Fibroblast of lung (primary cell): Measurements from ENCODE around the gene ADNP. TPM values are rescaled to one million over a fixed set of nuclear protein-coding genes. Genes with fewer than 3 reads are reported as not detected.

Experiments
- DNase-seq, 2 donors: peaks; one replicate each; pipeline versions ENCODE4 v3.0.0 to v3.0.0-alpha.2; 2010; ENCODE audit warnings: low read depth in 2 of 2
- H2AFZ ChIP-seq: 2 replicates; pipeline ENCODE4 v1.5.1; 2012; ENCODE audit warnings: low read length, control low read depth, inconsistent platforms
- H3K27ac ChIP-seq: 2 replicates; pipeline ENCODE4 v1.5.1; 2011; ENCODE audit warnings: low read length, control low read depth; ENCODE audit not compliant: insufficient read depth
- H3K27me3 ChIP-seq: 2 replicates; pipeline ENCODE4 v1.5.1; 2011; ENCODE audit warnings: mild to moderate bottlenecking, low read length; ENCODE audit not compliant: control insufficient read depth, insufficient read depth
- H3K36me3 ChIP-seq: 2 replicates; pipeline ENCODE4 v1.5.1; 2011; ENCODE audit warnings: low read length; ENCODE audit not compliant: control insufficient read depth, insufficient read depth
- H3K4me1 ChIP-seq: 2 replicates; pipeline ENCODE4 v1.5.1; 2011; ENCODE audit warnings: low read length; ENCODE audit not compliant: control insufficient read depth, insufficient read depth; ENCODE audit errors: extremely low read depth
- H3K4me2 ChIP-seq: 2 replicates; pipeline ENCODE4 v1.5.1; 2011; ENCODE audit warnings: low read length, control low read depth; ENCODE audit not compliant: insufficient read depth; ENCODE audit errors: extremely low read depth
- H3K4me3 ChIP-seq, 4 experiments: fragments of 200-600 bp in 1 of 4; sonication (generic) in 1 of 4; replicated peaks in 1 of 4; 2 replicates each; pipeline ENCODE4 v1.5.1; 2011 to 2016; ENCODE audit warnings: low read length in 4 of 4, low read depth in 3 of 4, mild to moderate bottlenecking in 3 of 4, control low read depth in 2 of 4, inconsistent platforms in 1 of 4, mixed read lengths in 1 of 4; ENCODE audit not compliant: insufficient read depth in 1 of 4; ENCODE audit errors: control extremely low read depth in 1 of 4
- H3K79me2 ChIP-seq: 2 replicates; pipeline ENCODE4 v1.5.1; 2012; ENCODE audit warnings: mild to moderate bottlenecking, low read length, inconsistent platforms; ENCODE audit not compliant: control insufficient read depth, insufficient read depth
- H3K9ac ChIP-seq: 2 replicates; pipeline ENCODE4 v1.5.1; 2011; ENCODE audit warnings: mild to moderate bottlenecking, low read length, control low read depth; ENCODE audit not compliant: insufficient read depth
- H3K9me3 ChIP-seq: 2 replicates; pipeline ENCODE4 v1.5.1; 2012; ENCODE audit warnings: low read depth, low read length; ENCODE audit not compliant: control insufficient read depth, insufficient read depth
- H4K20me1 ChIP-seq: 2 replicates; pipeline ENCODE4 v1.5.1; 2011; ENCODE audit warnings: low read length; ENCODE audit not compliant: control insufficient read depth, insufficient read depth; ENCODE audit errors: extremely low read depth
- CTCF ChIP-seq, 2 donors: IDR thresholded peaks in 1 of 2; conservative IDR thresholded peaks in 1 of 2; 1 replicate in 1 of 2; 2 replicates in 1 of 2; pipeline ENCODE4 v1.5.1; 2011 to 2012; ENCODE audit warnings: low read length in 2 of 2, control low read depth in 1 of 2, inconsistent platforms in 1 of 2, low read depth in 1 of 2, mild to moderate bottlenecking in 1 of 2
- EZH2 ChIP-seq: IDR thresholded peaks from 2 replicates; pipeline ENCODE4 v1.5.1; 2012; ENCODE audit warnings: low read length, control low read depth, mild to moderate bottlenecking; ENCODE audit errors: missing control alignments
- polyA plus RNA-seq, 2 donors: library from polyadenylated mRNA; depleted of rRNA in 1 of 2; stranded (reverse) in 1 of 2; unstranded in 1 of 2; fragments of >200 nt; gene quantifications; 2 replicates each; pipeline ENCODE4 v1.2.1, GENCODE V29; 2011 to 2012; ENCODE audit warnings: missing spikeins in 1 of 2
- total RNA-seq: library from RNA; depleted of rRNA; stranded (reverse); fragments of >200 nt; gene quantifications from 2 replicates; pipeline ENCODE4 v1.2.1, GENCODE V29; 2014

The ADNP gene
- total and polyA plus RNA-seq, 2 donors (not counting 1 experiment from before 2014, with no cell fraction given) = 25.7 to 40.0 TPM

DNA sequence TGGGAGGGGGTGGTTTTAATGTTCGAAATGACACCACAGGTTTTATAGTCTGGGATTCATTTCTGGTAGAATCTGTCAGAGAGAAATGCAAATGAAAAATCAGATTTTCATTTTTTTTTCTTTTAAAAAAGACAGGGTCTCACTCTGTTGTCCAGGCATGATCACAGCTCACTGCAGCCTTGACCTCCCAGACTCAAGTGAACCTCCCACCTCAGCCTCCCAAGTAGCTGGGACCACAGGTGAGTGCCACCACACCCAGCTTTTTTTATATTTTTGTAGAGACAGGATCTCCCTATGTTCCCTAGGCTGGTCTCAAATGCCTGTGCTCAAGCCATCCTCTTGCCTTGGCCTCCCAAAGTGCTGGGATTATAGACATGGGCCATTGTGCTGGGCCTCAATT lies 2.4 kb upstream of the ADNP start:
- Histone ChIP-seq H3K27me3 (no peaks in the 10 kb centered on the region), H3K27ac (peak overlapping the region; percentile 8), H3K4me2 (no peak overlapping the region)

DNA sequence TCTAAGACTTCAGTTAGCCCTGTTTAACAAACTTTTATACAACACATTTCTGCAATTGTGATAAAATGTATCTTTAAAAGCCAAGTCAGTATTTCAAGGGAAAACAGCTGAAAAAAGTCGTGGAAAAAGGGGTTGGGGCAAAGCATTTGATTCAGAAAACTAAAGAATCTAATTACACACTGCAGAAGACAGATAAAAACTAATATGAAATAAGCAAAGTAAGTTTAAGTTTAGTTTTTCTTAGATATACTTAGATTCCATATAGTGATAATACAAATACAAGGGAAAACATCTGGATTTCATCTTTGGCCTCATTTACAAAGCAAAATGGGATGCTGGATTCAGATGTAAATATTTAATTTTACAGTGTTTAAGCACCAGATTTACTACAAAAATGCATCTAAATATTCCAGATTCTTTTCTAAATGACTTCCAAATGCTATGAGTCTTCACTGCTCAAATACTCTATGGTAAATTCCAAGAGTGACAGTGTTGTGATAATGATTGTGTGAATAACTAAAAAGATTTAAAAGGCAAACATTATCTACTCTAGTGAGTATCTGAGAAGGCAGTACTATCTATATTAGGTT lies 1.5 kb upstream of the ADNP start:
- no peak overlapping the region for H3K9ac ChIP-seq
- H3K36me3 ChIP-seq = peaks cover 7% of the 10 kb centered on the region
- no peaks in the 10 kb centered on the region for H4K20me1 ChIP-seq
- peaks cover 6% of the 10 kb centered on the region for H3K4me1 ChIP-seq
- H2AFZ ChIP-seq = no peak overlapping the region
- H3K4me3 ChIP-seq = no peak overlapping the region
- H3K4me2 ChIP-seq = no peak overlapping the region
- TF ChIP-seq EZH2 = no peak
- TF ChIP-seq CTCF (conservative IDR thresholded peaks at IDR 0.05 in 1 of 2, IDR thresholded peaks at IDR 0.05 in 1 of 2; ENCODE audit: low read depth in 1 of 2, low read length in 2 of 2) = no peak
- no peaks in the 10 kb centered on the region for H3K9me3 ChIP-seq
- no peak for DNase-seq
- H3K27me3 ChIP-seq = no peaks in the 10 kb centered on the region
- H3K27ac ChIP-seq = peak overlapping the region; percentile 8
- H3K79me2 ChIP-seq = peaks cover 28% of the 10 kb centered on the region

More for the DNA sequence above, 2.4 kb upstream of the ADNP start:
- H3K9me3 ChIP-seq = no peaks in the 10 kb centered on the region
- H3K4me1 ChIP-seq = peaks cover 4% of the 10 kb centered on the region
- no peak overlapping the region for H3K9ac ChIP-seq
- H3K79me2 ChIP-seq = peaks cover 20% of the 10 kb centered on the region
- H4K20me1 ChIP-seq = no peaks in the 10 kb centered on the region
- peaks cover 5% of the 10 kb centered on the region for H3K36me3 ChIP-seq
- H2AFZ ChIP-seq = no peak overlapping the region
- H3K4me3 ChIP-seq = no peak overlapping the region
- DNase-seq = no peak
- TF ChIP-seq CTCF (conservative IDR thresholded peaks at IDR 0.05 in 1 of 2, IDR thresholded peaks at IDR 0.05 in 1 of 2; ENCODE audit: low read depth in 1 of 2, low read length in 2 of 2) = no peak
- TF ChIP-seq EZH2 = no peak

DNA sequence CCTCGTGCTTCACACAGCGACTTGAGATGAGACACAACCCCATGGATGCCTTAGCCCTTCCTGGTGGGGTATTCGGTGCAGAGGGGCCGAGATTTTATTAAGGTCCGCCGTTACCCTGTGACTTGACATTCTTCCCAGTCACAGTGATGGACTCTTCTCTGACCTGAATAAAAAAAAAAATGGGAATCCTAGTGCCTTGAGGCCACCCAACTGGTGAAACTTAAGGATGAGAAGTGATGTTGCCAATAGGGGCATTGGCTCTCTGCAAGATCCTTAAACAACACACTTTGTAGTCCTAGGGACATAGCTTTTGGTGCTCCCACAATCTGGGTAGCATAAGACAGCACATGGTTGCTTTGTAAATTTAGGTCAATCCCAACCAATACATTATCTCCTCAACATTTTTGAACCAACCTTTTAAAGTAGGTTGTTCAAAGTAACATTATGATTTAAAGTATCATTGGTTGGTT lies 814 bp upstream of the ADNP start:
- Histone ChIP-seq H2AFZ (no peak overlapping the region), H3K4me1 (peaks cover 6% of the 10 kb centered on the region), H3K4me2 (peak overlapping the region; percentile 67), H3K27ac (peak overlapping the region; percentile 91), H3K9me3 (no peaks in the 10 kb centered on the region), H4K20me1 (no peaks in the 10 kb centered on the region), H3K36me3 (peaks cover 7% of the 10 kb centered on the region), H3K4me3 (peak overlapping the region in 3 of 4 experiments; percentile 13 to 58 (median 47)), H3K9ac (peak overlapping the region; percentile 90), H3K79me2 (peaks cover 35% of the 10 kb centered on the region), H3K27me3 (no peaks in the 10 kb centered on the region)
- no peak for DNase-seq
- TF ChIP-seq EZH2 (no peak), CTCF (conservative IDR thresholded peaks at IDR 0.05 in 1 of 2, IDR thresholded peaks at IDR 0.05 in 1 of 2; ENCODE audit: low read depth in 1 of 2, low read length in 2 of 2) (no peak)
